ENCODE measurements around the gene ARX.

Gene ARX

GRCh38 chrX:25001808-25002660 is 13.7 kb downstream of the ARX start:
- DNase-seq (ENCODE audit: low spot score) = no peak

GRCh38 chrX:24999511-24999910 is 16.3 kb downstream of the ARX start:
- no peak for DNase-seq (ENCODE audit: low spot score)

- DNase-seq (ENCODE audit: low spot score) = no peak
Measured at GRCh38 chrX:24996096-24996709, 19.6 kb downstream of the ARX start.

GRCh38 chrX:24993879-24994278 is 21.9 kb downstream of the ARX start:
- DNase-seq (ENCODE audit: low spot score) = no peak

GRCh38 chrX:24990535-24990934 is 25.2 kb downstream of the ARX start:
- no peak for DNase-seq (ENCODE audit: low spot score)

- no peak for DNase-seq (ENCODE audit: low spot score)
Measured at GRCh38 chrX:24988314-24988713, 27.5 kb downstream of the ARX start.

- no peak for DNase-seq (ENCODE audit: low spot score)
Measured at GRCh38 chrX:24987731-24988130, 28.0 kb downstream of the ARX start.

GRCh38 chrX:24985120-24985519 is 30.6 kb downstream of the ARX start:
- DNase-seq (ENCODE audit: low spot score) = no peak

GRCh38 chrX:24983931-24984330 is 31.8 kb downstream of the ARX start:
- no peak for DNase-seq (ENCODE audit: low spot score)

GRCh38 chrX:24982306-24982965 is 33.3 kb downstream of the ARX start:
- DNase-seq (ENCODE audit: low spot score) = no peak

GRCh38 chrX:24981030-24981429 is 34.7 kb downstream of the ARX start:
- DNase-seq (ENCODE audit: low spot score) = no peak

- DNase-seq (ENCODE audit: low spot score) = no peak
Measured at GRCh38 chrX:24979081-24979480, 36.7 kb downstream of the ARX start.

GRCh38 chrX:24969812-24970211 is 46.0 kb downstream of the ARX start:
- DNase-seq (ENCODE audit: low spot score) = no peak

GRCh38 chrX:24965372-24965771 is 50.4 kb downstream of the ARX start:
- DNase-seq (ENCODE audit: low spot score) = no peak

GRCh38 chrX:24963823-24964222 is 51.9 kb downstream of the ARX start:
- DNase-seq (ENCODE audit: low spot score) = no peak

- no peak for DNase-seq (ENCODE audit: low spot score)
Measured at GRCh38 chrX:24961809-24962208, 54.0 kb downstream of the ARX start.

GRCh38 chrX:24956828-24957227 is 58.9 kb downstream of the ARX start:
- no peak for DNase-seq (ENCODE audit: low spot score)

GRCh38 chrX:24955372-24955930 is 60.3 kb downstream of the ARX start:
- no peak for DNase-seq (ENCODE audit: low spot score)

- no peak for DNase-seq (ENCODE audit: low spot score)
Measured at GRCh38 chrX:24954732-24955131, 61.0 kb downstream of the ARX start.

Measured in hepatic stellate cell (primary cell).